Astrocyte of the hippocampus (primary cell): ENCODE data around the gene UXS1.

Source experiments
- DNase-seq: peaks from one replicate; pipeline ENCODE4 v3.0.0; 2011; ENCODE audit warnings: low read depth, low spot score

The UXS1 gene

GRCh38 chr2:106189764-106190468 lies 4.2 kb downstream of the UXS1 start:
- DNase-seq = peak; percentile 57

DNA sequence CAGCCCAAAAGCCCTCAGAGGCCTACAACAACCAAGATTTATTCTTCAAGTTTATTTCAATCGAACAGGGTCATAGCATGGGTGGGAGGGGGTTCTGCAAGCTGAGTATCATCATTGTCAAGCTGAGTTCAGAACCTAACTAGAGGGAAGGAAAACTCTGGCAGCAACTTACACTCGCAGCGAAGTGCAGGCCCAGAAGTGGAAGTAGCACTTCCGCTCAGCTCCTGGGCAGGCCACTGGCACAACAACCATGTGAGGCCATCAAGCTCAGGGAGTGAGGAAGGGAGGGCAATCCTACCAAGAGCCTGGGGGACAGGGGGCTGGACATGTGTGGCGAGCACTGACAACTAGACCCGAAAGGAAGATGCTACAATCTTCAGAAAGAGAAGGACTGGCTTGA lies 4.8 kb downstream of the UXS1 start:
- no peak for DNase-seq

DNA sequence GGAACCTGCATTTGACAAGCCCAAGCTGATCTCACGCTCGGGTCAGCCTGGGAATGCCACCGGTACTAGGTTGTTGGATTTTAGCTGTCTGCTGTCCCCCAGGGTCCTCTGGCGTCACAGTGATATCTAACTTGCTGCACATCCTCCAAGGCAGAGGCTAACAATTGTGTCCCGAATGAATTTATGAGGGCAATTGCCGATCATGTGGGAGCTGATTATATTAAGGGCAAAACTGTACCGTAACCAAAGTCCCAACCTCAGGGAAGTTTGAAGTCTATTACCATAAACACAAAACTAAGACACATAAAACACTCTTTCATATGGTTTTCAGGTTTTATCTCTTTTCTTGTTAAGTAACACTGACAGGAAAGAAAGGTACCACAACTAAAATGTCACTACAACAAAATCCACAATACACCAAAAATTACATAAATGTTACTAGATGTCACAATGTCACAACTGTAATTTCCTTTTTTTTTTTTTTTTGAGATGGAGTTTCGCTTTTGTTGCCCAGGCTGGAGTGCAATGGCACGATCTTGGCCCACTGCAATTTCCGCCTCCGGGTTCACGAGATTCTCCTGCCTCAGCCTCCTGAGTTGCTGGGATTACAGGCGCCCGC lies 6.7 kb downstream of the UXS1 start:
- DNase-seq = no peak

GRCh38 chr2:106185475-106186184 lies 8.5 kb downstream of the UXS1 start:
- no peak for DNase-seq

DNA sequence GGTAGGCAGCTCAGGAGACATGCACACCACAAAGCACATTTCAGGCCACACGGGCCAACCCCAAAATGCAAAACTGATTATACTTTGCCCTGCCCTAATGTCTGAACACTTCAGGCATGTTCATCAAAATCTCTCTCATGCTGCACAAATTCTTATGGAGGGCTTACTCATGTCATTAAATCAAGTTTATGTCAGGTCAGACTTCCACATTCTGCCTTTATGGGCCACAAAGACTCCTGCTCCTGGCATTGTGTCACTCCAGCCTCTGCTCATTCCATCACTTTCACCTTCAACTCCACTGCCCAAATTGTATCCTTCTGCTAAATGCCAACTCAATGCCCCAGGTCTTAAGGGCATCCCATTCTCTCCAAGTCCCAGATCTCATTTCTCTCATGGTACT lies 9.2 kb downstream of the UXS1 start:
- no peak for DNase-seq

DNA sequence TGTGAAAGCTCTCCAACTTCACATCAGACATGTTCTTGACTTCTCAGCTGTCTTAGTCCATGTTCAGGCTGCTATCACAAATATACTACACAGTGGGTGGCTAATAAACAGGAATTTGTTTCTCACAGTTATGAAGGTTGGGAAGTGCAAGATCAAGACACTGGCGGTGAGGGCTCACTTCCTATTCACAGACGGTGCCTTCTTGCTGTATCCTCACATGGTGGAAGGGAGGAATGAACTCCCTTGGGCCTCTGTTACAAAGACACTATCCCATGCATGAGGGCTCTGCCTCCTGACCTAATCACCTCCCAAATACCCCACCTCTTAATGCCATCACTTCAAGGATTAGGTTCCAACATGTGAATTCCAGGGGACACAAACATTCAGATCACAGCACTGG lies 9.7 kb downstream of the UXS1 start:
- no peak for DNase-seq

GRCh38 chr2:106183101-106183696 lies 10.9 kb downstream of the UXS1 start:
- DNase-seq = no peak

- no peak for DNase-seq
Observed at GRCh38 chr2:106181064-106181463, 13.0 kb downstream of the UXS1 start.

GRCh38 chr2:106180602-106181001 lies 13.5 kb downstream of the UXS1 start:
- DNase-seq = no peak

DNA sequence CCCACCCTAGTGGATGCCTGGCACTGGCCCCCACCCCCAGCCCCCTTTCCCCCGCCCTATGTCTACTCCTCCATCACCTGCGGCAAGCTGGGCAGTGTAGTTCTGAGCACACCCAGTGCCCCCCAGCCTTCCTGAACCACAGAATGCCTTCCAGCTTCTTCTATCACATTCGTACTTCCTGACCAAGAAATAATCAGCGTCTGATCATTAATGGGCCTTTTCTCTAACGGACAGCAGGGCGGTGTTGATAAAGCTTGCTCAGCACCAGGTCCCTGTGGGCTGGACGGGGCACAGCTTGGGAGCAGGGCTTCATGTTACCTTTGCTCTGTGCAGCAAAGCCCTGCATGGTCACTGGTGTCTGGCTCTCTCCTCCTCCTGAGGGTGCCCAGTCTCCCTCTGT lies 15.4 kb downstream of the UXS1 start:
- no peak for DNase-seq

DNA sequence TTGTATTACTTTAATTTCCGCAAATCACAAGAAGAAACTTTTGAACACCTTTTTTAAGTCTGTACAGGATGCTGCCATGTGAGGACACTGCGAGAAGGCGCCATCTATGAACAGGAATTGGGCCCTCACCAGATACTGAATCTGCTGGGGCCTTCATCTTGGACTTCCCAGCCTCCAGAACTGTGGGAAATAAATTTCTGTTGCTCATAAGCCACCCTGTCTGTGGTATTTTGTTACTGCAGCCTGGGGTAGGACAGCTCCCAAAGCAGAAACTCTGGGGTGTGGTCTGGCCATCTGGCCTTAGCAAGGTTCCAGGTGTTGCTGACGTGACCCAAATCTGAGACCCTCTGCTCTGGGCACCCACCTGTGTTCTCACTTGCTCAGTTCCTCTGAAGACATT lies 16.5 kb downstream of the UXS1 start:
- DNase-seq = no peak

DNA sequence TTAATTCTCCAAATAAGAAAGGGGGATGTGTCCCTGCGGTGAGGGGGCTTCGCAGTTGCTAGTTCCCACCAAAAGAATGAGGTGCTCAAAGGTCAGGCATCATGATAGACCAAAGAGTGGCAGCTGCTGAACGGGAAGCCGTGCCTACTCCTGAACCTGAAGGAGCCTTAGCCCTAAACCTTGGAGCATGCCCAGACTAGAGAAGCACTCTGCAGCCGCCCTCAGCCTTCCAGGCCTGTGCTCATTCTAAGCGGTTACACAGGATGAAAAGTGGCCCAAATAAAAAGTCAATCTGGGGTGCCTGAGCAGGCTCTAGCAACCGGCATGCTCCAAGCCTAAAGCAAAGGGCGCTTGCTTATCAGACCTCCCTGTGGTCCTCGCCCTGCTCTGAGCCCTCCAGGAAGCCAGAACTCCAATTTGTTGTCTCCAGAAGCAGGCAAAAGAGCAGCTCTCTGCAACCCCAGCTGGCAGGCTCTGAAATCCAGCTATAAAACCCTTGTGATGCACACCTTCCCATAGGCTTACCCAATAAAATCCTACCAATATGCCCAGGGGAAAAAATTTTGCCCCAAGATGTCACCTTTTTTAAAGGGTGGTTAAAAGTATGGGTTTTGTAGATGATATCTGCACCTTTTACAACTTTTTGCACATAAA lies 17.5 kb downstream of the UXS1 start:
- no peak for DNase-seq

DNA sequence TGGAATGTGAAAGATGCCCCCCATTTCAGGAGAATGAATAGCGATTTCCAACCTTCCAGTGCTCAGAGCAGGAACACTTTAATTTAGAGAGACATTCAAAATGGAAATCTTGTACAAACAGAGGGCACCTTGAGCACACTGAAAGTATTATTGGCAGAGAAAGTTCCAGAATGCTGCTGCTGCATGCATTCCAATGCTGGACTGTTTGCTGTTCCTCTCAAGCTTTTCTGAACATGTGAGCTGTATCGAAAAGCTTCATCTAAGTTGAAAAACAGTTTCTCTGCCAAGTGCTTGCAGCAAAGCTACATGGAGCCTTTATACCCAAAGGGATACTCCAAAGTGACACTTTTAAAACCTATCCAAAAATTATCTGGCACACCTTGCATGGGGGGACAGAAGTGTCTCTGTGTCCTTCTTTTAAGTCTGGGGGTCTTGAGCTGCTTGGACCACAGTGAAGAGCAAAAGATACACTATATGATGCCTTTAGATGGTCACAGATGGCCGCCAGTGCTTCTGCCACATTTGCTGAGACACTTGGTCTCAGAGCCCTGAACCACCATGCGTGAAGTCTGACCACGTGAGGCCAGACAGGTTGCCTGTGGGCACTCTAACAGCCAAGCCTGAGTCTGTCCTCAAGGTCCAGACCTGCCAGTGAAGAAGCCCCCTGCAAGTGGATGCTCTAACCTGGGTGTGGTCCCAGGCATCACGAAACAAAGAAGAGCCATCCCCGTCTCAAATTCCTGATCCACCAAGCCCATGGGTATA lies 18.8 kb downstream of the UXS1 start:
- DNase-seq = no peak

DNA sequence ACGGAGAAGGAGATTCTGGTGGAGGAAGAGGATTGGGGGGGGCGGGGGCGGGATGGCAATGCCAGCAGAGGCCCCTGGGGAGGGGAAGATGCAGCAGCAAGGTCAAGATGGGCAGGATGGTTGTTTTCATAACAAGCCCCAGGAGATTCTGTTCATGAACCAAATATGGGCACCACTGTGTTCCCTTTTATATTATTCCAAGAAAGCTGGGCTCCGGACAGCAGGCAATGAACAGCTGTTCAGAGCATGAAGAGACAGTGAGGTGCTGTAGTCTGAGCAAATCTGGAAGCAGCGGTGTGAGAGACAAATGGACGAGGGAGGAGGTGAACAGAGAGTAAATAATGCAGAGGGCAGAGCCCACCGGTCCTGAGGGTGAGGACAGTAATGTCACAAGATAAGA lies 20.0 kb downstream of the UXS1 start:
- DNase-seq = no peak

GRCh38 chr2:106172649-106173048 lies 21.5 kb downstream of the UXS1 start:
- DNase-seq = no peak

DNA sequence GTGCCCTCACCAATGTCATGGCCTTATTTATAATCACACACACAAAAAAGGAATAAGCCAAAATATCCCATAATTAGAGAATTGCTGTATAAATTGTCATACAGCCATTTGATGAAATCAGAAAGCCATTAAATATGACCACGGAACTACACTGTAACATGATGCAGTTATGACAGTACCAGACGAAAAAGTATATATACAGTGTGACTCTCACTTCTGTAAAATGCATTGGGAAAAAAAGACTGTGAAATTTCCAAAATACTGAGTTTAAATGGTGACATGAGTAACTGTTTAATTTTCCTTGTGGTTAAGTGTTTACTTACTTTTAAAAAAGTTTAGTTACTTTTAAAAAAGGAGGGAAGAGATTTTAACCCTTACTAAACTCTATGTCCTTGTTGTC lies 25.4 kb downstream of the UXS1 start:
- no peak for DNase-seq

- DNase-seq = no peak
Observed at GRCh38 chr2:106167067-106167466, 27.0 kb downstream of the UXS1 start.

GRCh38 chr2:106165561-106165960 lies 28.5 kb downstream of the UXS1 start:
- no peak for DNase-seq

DNA sequence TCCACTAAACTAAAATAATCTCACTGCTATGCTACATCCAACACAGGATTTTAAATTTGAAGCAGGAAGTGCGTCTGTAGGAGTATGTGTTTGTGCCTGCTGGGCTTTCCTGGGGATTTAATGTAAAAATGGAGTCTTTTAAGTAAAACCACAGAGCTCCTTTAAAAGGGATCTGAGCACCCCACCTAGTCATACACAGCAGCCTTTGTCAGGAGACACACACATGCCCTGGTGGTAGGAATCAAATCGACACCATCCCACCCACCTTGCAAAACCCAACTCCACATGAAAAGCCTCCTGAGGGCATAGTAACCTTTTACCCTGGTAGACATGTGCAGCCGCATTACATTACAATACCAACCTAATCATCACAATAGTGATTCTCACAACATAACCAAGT lies 29.1 kb downstream of the UXS1 start:
- no peak for DNase-seq

DNA sequence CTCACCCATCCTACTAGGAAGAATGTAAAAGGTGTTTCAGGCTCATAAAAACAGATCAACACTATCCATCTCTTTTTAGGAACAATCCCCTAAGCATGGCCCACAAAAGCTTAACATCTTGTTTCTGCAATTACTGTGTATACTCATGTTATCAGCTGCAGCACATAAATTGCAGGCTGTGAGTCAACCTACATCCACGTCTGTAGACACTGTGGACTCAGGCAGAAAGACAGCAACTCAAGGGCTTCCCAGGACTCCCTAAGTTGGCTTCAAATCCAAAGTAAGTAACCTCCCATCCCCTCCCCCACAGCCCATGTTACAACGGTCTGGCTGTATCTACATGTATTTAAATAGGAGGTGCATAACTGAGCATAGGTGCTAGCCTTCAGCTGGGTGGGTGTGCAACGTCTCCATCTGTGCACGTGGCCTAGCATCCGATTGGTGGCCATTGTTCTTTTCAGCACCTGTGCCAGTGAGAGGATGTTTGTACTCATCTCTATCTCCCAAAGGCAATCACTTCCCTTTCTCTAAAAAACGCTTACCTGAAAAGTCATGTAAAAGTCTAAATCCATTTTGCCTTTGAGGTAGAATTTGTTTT lies 30.1 kb downstream of the UXS1 start:
- no peak for DNase-seq
